HEK293 (cell line): ENCODE data around the gene G3BP1.

Experiments used
- MYNN ChIP-seq: fragments of 450-650 bp; formaldehyde crosslinking; IDR thresholded peaks from 2 replicates; pipeline ENCODE4 v1.5.1; 2016; ENCODE audit warnings: missing biosample characterization, missing genetic modification characterization, borderline replicate concordance
- MZF1 ChIP-seq: fragments of 450-650 bp; formaldehyde crosslinking; IDR thresholded peaks from 2 replicates; pipeline ENCODE4 v1.5.1; 2017; ENCODE audit warnings: missing biosample characterization, missing genetic modification characterization, borderline replicate concordance
- PRDM10 ChIP-seq: fragments of 450-650 bp; formaldehyde crosslinking; IDR thresholded peaks from 2 replicates; pipeline ENCODE4 v1.5.1; 2016; ENCODE audit warnings: missing biosample characterization, missing genetic modification characterization
- RBAK ChIP-seq: fragments of 450-650 bp; formaldehyde crosslinking; IDR thresholded peaks from 2 replicates; pipeline ENCODE4 v1.5.1; 2016; ENCODE audit warnings: missing biosample characterization, missing genetic modification characterization
- SP7 ChIP-seq: fragments of 450-650 bp; formaldehyde crosslinking; IDR thresholded peaks from 2 replicates; pipeline ENCODE4 v1.5.1; 2016; ENCODE audit warnings: missing biosample characterization, missing genetic modification characterization
- TCF7L2 ChIP-seq: IDR thresholded peaks from 2 replicates; pipeline ENCODE4 v1.6.1; 2011; ENCODE audit warnings: low read depth, mild to moderate bottlenecking, inconsistent platforms, low read length, moderate library complexity, borderline replicate concordance
- ZFP41 ChIP-seq: fragments of 450-650 bp; formaldehyde crosslinking; IDR thresholded peaks from 2 replicates; pipeline ENCODE4 v1.5.1; 2016; ENCODE audit warnings: missing biosample characterization, missing genetic modification characterization, borderline replicate concordance
- ZNF785 ChIP-seq: fragments of 450-650 bp; formaldehyde crosslinking; IDR thresholded peaks from 2 replicates; pipeline ENCODE4 v1.5.1; 2016; ENCODE audit warnings: missing biosample characterization, missing genetic modification characterization
- ZSCAN30 ChIP-seq: fragments of 450-650 bp; IDR thresholded peaks from 2 replicates; pipeline ENCODE4 v1.5.1; 2018; ENCODE audit warnings: missing biosample characterization, mild to moderate bottlenecking, missing genetic modification characterization, moderate library complexity
- TF ChIP-seq, protein P1 (sequence below): fragments of 450-650 bp; formaldehyde crosslinking; IDR thresholded peaks from 2 replicates; pipeline ENCODE4 v1.5.1; 2016; ENCODE audit warnings: missing biosample characterization, missing genetic modification characterization

GRCh38 chr5:151750121-151750520 is 21.6 kb upstream of the G3BP1 start:
- TF ChIP-seq ZFP41 (tag by site-specific recombination) (no peak), ZSCAN30 (tag by site-specific recombination) (no peak), RBAK (tag by site-specific recombination) (no peak), TCF7L2 (no peak), ZNF785 (tag by site-specific recombination) (no peak), MYNN (no peak), PRDM10 (tag by site-specific recombination) (no peak), SP7 (tag by site-specific recombination) (no peak), MZF1 (no peak)
- TF ChIP-seq, protein P1, sequence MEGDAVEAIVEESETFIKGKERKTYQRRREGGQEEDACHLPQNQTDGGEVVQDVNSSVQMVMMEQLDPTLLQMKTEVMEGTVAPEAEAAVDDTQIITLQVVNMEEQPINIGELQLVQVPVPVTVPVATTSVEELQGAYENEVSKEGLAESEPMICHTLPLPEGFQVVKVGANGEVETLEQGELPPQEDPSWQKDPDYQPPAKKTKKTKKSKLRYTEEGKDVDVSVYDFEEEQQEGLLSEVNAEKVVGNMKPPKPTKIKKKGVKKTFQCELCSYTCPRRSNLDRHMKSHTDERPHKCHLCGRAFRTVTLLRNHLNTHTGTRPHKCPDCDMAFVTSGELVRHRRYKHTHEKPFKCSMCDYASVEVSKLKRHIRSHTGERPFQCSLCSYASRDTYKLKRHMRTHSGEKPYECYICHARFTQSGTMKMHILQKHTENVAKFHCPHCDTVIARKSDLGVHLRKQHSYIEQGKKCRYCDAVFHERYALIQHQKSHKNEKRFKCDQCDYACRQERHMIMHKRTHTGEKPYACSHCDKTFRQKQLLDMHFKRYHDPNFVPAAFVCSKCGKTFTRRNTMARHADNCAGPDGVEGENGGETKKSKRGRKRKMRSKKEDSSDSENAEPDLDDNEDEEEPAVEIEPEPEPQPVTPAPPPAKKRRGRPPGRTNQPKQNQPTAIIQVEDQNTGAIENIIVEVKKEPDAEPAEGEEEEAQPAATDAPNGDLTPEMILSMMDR (tag by site-specific recombination) = no peak
